HEK293 (cell line): Measurements from ENCODE around the gene PARD6G.

Source experiments
- CTCF ChIA-PET: fragments of 350-600 bp; formaldehyde crosslinking; extraction: SDS; loops from one replicate; lab custom pipeline; 2021; ENCODE audit warnings: antibody characterized with exemption; lab: Yijun Ruan, JAX
- POLR2A ChIA-PET: fragments of 300-600 bp; formaldehyde crosslinking; extraction: SDS; loops from one replicate; lab custom pipeline; 2020; ENCODE audit warnings: antibody characterized with exemption, inconsistent platforms; lab: Yijun Ruan, JAX
- H3K27ac ChIP-seq: fragments of 200-500 bp; sonication (Bioruptor generic); 2 replicates; pipeline ENCODE4 v1.5.1; 2014; ENCODE audit warnings: low read depth, low read length, control low read depth, inconsistent platforms; ENCODE audit errors: extremely low read depth
- H3K36me3 ChIP-seq, 2 experiments: fragments of 200-500 bp in 1 of 2; sonication (Bioruptor generic) in 1 of 2; 1 replicate in 1 of 2; 2 replicates in 1 of 2; pipeline ENCODE4 v1.5.1; 2014 to 2017; ENCODE audit warnings: inconsistent platforms in 2 of 2, low read length in 2 of 2; ENCODE audit not compliant: control insufficient read depth in 2 of 2, insufficient read depth in 1 of 2
- H3K4me1 ChIP-seq: fragments of 200-500 bp; sonication (Bioruptor generic); 2 replicates; pipeline ENCODE4 v1.5.1; 2014; ENCODE audit warnings: mild to moderate bottlenecking, low read length, inconsistent platforms; ENCODE audit not compliant: control insufficient read depth, insufficient read depth
- H3K4me3 ChIP-seq: 2 replicates; pipeline ENCODE4 v1.5.1; 2011; ENCODE audit warnings: low read depth, mild to moderate bottlenecking, control low read depth, low read length, moderate library complexity
- H3K9me3 ChIP-seq: fragments of 200-500 bp; sonication (Bioruptor generic); 2 replicates; pipeline ENCODE4 v1.5.1; 2014; ENCODE audit warnings: low read depth, low read length, inconsistent platforms; ENCODE audit not compliant: control insufficient read depth, insufficient read depth
- CTCF ChIP-seq: fragments of 450-650 bp; formaldehyde crosslinking; IDR thresholded peaks from 2 replicates; pipeline ENCODE4 v1.5.1; 2016; ENCODE audit warnings: missing biosample characterization, missing genetic modification characterization
- GFI1B ChIP-seq: fragments of 450-650 bp; formaldehyde crosslinking; IDR thresholded peaks from 2 replicates; pipeline ENCODE4 v1.5.1; 2016; ENCODE audit warnings: missing biosample characterization, missing genetic modification characterization
- OVOL3 ChIP-seq: fragments of 450-650 bp; formaldehyde crosslinking; IDR thresholded peaks from 2 replicates; pipeline ENCODE4 v1.5.1; 2016; ENCODE audit warnings: missing biosample characterization, missing genetic modification characterization
- SCRT1 ChIP-seq: fragments of 450-650 bp; formaldehyde crosslinking; IDR thresholded peaks from 2 replicates; pipeline ENCODE4 v1.5.1; 2016; ENCODE audit warnings: missing biosample characterization, missing genetic modification characterization, borderline replicate concordance
- WT1 ChIP-seq: fragments of 450-650 bp; formaldehyde crosslinking; IDR thresholded peaks from 2 replicates; pipeline ENCODE4 v1.5.1; 2016; ENCODE audit warnings: missing biosample characterization, missing genetic modification characterization
- ZEB2 ChIP-seq: fragments of 450-650 bp; formaldehyde crosslinking; IDR thresholded peaks from 2 replicates; pipeline ENCODE4 v1.5.1; 2016; ENCODE audit warnings: missing biosample characterization, missing genetic modification characterization
- ZNF121 ChIP-seq: fragments of 450-650 bp; formaldehyde crosslinking; IDR thresholded peaks from 2 replicates; pipeline ENCODE4 v1.5.1; 2016; ENCODE audit warnings: missing biosample characterization, missing genetic modification characterization
- ZNF133 ChIP-seq: fragments of 450-650 bp; formaldehyde crosslinking; IDR thresholded peaks from 2 replicates; pipeline ENCODE4 v1.5.1; 2016; ENCODE audit warnings: missing biosample characterization, missing genetic modification characterization
- ZNF140 ChIP-seq: fragments of 450-650 bp; formaldehyde crosslinking; IDR thresholded peaks from 2 replicates; pipeline ENCODE4 v1.5.1; 2016; ENCODE audit warnings: missing biosample characterization, missing genetic modification characterization
- ZNF174 ChIP-seq: fragments of 450-650 bp; formaldehyde crosslinking; IDR thresholded peaks from 2 replicates; pipeline ENCODE4 v1.5.0; 2017; ENCODE audit warnings: missing biosample characterization, mild to moderate bottlenecking, missing genetic modification characterization
- ZNF23 ChIP-seq: fragments of 450-650 bp; formaldehyde crosslinking; IDR thresholded peaks from 2 replicates; pipeline ENCODE4 v1.5.1; 2016; ENCODE audit warnings: missing biosample characterization, missing genetic modification characterization, borderline replicate concordance
- ZNF350 ChIP-seq: fragments of 450-650 bp; formaldehyde crosslinking; IDR thresholded peaks from 2 replicates; pipeline ENCODE4 v1.5.0; 2017; ENCODE audit warnings: missing biosample characterization, mild to moderate bottlenecking, missing genetic modification characterization
- ZNF354C ChIP-seq: fragments of 450-650 bp; formaldehyde crosslinking; IDR thresholded peaks from 2 replicates; pipeline ENCODE4 v1.5.1; 2016; ENCODE audit warnings: missing biosample characterization, missing genetic modification characterization, low read depth, borderline replicate concordance
- ZNF366 ChIP-seq: fragments of 450-650 bp; formaldehyde crosslinking; conservative IDR thresholded peaks from 2 replicates; pipeline ENCODE4 v1.5.1; 2016; ENCODE audit warnings: missing biosample characterization, missing genetic modification characterization
- ZNF37A ChIP-seq: fragments of 450-650 bp; IDR thresholded peaks from 2 replicates; pipeline ENCODE4 v1.5.1; 2018; ENCODE audit warnings: missing biosample characterization, missing genetic modification characterization
- ZNF433 ChIP-seq: fragments of 450-650 bp; formaldehyde crosslinking; IDR thresholded peaks from 2 replicates; pipeline ENCODE4 v1.5.1; 2016; ENCODE audit warnings: missing biosample characterization, missing genetic modification characterization, low read depth
- ZNF48 ChIP-seq: fragments of 450-650 bp; formaldehyde crosslinking; IDR thresholded peaks from 2 replicates; pipeline ENCODE4 v1.5.1; 2016; ENCODE audit warnings: missing biosample characterization, missing genetic modification characterization
- ZNF521 ChIP-seq: fragments of 450-650 bp; formaldehyde crosslinking; IDR thresholded peaks from 2 replicates; pipeline ENCODE4 v1.5.1; 2017; ENCODE audit warnings: missing biosample characterization, mild to moderate bottlenecking, missing genetic modification characterization
- ZNF549 ChIP-seq: fragments of 450-650 bp; IDR thresholded peaks from 2 replicates; pipeline ENCODE4 v1.5.1; 2018; ENCODE audit warnings: missing biosample characterization, missing genetic modification characterization, mild to moderate bottlenecking, inconsistent platforms, moderate library complexity
- ZNF560 ChIP-seq: fragments of 450-650 bp; formaldehyde crosslinking; IDR thresholded peaks from 2 replicates; pipeline ENCODE4 v1.5.1; 2017; ENCODE audit warnings: missing biosample characterization, missing genetic modification characterization, borderline replicate concordance
- ZNF571 ChIP-seq: fragments of 450-650 bp; formaldehyde crosslinking; IDR thresholded peaks from 2 replicates; pipeline ENCODE4 v1.5.0; 2017; ENCODE audit warnings: missing biosample characterization, missing genetic modification characterization
- ZNF621 ChIP-seq: fragments of 450-650 bp; formaldehyde crosslinking; IDR thresholded peaks from 2 replicates; pipeline ENCODE4 v1.5.1; 2017; ENCODE audit warnings: missing biosample characterization, missing genetic modification characterization
- ZNF629 ChIP-seq: fragments of 450-650 bp; formaldehyde crosslinking; IDR thresholded peaks from 2 replicates; pipeline ENCODE4 v1.5.1; 2017; ENCODE audit warnings: missing biosample characterization, missing genetic modification characterization
- ZNF660 ChIP-seq: fragments of 450-650 bp; IDR thresholded peaks from 2 replicates; pipeline ENCODE4 v1.5.1; 2018; ENCODE audit warnings: missing biosample characterization, mild to moderate bottlenecking, missing genetic modification characterization
- ZNF76 ChIP-seq: fragments of 450-650 bp; formaldehyde crosslinking; IDR thresholded peaks from 2 replicates; pipeline ENCODE4; 2016; ENCODE audit warnings: low read depth, missing biosample characterization, missing genetic modification characterization, borderline replicate concordance
- ZNF791 ChIP-seq: fragments of 450-650 bp; formaldehyde crosslinking; IDR thresholded peaks from 2 replicates; pipeline ENCODE4 v1.5.1; 2016; ENCODE audit warnings: missing biosample characterization, missing genetic modification characterization
- ZNF830 ChIP-seq: fragments of 450-650 bp; IDR thresholded peaks from 2 replicates; pipeline ENCODE4 v1.5.0; 2018; ENCODE audit warnings: missing biosample characterization, missing genetic modification characterization, low read depth, mild to moderate bottlenecking, moderate library complexity
- ZSCAN23 ChIP-seq: fragments of 450-650 bp; formaldehyde crosslinking; IDR thresholded peaks from 2 replicates; pipeline ENCODE4 v1.5.1; 2016; ENCODE audit warnings: missing biosample characterization, missing genetic modification characterization
- TF ChIP-seq, protein P1 (sequence below): fragments of 450-650 bp; formaldehyde crosslinking; IDR thresholded peaks from 2 replicates; pipeline ENCODE4 v1.5.1; 2017; ENCODE audit warnings: missing biosample characterization, mild to moderate bottlenecking, missing genetic modification characterization, moderate library complexity
- TF ChIP-seq, protein P2 (sequence below): fragments of 450-650 bp; formaldehyde crosslinking; IDR thresholded peaks from 2 replicates; pipeline ENCODE4 v1.5.1; 2016; ENCODE audit warnings: missing biosample characterization, missing genetic modification characterization

Gene PARD6G

GRCh38 chr18:80161781-80162417 is 85.4 kb downstream of the PARD6G start (continued):
- TF ChIP-seq SCRT1: no peak
- TF ChIP-seq, protein P1, sequence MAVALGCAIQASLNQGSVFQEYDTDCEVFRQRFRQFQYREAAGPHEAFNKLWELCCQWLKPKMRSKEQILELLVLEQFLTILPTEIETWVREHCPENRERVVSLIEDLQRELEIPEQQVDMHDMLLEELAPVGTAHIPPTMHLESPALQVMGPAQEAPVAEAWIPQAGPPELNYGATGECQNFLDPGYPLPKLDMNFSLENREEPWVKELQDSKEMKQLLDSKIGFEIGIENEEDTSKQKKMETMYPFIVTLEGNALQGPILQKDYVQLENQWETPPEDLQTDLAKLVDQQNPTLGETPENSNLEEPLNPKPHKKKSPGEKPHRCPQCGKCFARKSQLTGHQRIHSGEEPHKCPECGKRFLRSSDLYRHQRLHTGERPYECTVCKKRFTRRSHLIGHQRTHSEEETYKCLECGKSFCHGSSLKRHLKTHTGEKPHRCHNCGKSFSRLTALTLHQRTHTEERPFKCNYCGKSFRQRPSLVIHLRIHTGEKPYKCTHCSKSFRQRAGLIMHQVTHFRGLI (tag by site-specific recombination): no peak
- TF ChIP-seq ZNF521: no peak
- no peak for TF ChIP-seq ZNF791
- no peak for TF ChIP-seq ZNF629
- no peak for TF ChIP-seq ZNF23 (tag by site-specific recombination)
- no peak for TF ChIP-seq ZSCAN23 (tag by site-specific recombination)
- TF ChIP-seq, protein P2, sequence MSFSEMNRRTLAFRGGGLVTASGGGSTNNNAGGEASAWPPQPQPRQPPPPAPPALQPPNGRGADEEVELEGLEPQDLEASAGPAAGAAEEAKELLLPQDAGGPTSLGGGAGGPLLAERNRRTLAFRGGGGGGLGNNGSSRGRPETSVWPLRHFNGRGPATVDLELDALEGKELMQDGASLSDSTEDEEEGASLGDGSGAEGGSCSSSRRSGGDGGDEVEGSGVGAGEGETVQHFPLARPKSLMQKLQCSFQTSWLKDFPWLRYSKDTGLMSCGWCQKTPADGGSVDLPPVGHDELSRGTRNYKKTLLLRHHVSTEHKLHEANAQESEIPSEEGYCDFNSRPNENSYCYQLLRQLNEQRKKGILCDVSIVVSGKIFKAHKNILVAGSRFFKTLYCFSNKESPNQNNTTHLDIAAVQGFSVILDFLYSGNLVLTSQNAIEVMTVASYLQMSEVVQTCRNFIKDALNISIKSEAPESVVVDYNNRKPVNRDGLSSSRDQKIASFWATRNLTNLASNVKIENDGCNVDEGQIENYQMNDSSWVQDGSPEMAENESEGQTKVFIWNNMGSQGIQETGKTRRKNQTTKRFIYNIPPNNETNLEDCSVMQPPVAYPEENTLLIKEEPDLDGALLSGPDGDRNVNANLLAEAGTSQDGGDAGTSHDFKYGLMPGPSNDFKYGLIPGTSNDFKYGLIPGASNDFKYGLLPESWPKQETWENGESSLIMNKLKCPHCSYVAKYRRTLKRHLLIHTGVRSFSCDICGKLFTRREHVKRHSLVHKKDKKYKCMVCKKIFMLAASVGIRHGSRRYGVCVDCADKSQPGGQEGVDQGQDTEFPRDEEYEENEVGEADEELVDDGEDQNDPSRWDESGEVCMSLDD (tag by site-specific recombination): no peak
- no peak for TF ChIP-seq ZNF549
- no peak for TF ChIP-seq ZNF140
- no peak for TF ChIP-seq ZNF37A (tag by site-specific recombination)

- CTCF ChIA-PET: interaction anchor here (1.7 to 4.3 kb wide), 4 partner anchors 11 to 96 kb away, joined by 4 to 38 read pairs (median 26); no protein-coding TSS in a partner anchor
- Histone ChIP-seq H3K4me3 (no peak overlapping the region), H3K4me1 (no peaks in the 10 kb centered on the region), H3K9me3 (no peaks in the 10 kb centered on the region), H3K36me3 (peaks cover 3 to 19% of the 10 kb centered on the region in 2 experiments; a peak in 2 of 3 replicates), H3K27ac (no peak overlapping the region)
- TF ChIP-seq ZNF76 (tag by site-specific recombination): no peak
- TF ChIP-seq ZNF121 (tag by site-specific recombination): no peak
- TF ChIP-seq ZNF830 (tag by site-specific recombination): no peak
- TF ChIP-seq ZNF350 (tag by site-specific recombination): no peak
- no peak for TF ChIP-seq ZNF433 (tag by site-specific recombination)
- TF ChIP-seq WT1 (tag by site-specific recombination): no peak
- no peak for TF ChIP-seq OVOL3
- no peak for TF ChIP-seq ZNF140
- TF ChIP-seq ZNF354C (tag by site-specific recombination): no peak
- TF ChIP-seq ZNF660: no peak
- no peak for TF ChIP-seq ZNF560 (tag by site-specific recombination)
- TF ChIP-seq CTCF (tag by site-specific recombination): no peak
- TF ChIP-seq ZNF174 (tag by site-specific recombination): no peak
- TF ChIP-seq ZNF571 (tag by site-specific recombination): no peak
- no peak for TF ChIP-seq ZNF133
- TF ChIP-seq ZNF48: no peak
- no peak for TF ChIP-seq ZEB2 (tag by site-specific recombination)
- no peak for TF ChIP-seq GFI1B
- no peak for TF ChIP-seq ZNF366
- TF ChIP-seq ZNF621 (tag by site-specific recombination): no peak
- POLR2A ChIA-PET: no interaction called here
These were observed 87.3 kb downstream of the PARD6G start for GRCh38 chr18:80159713-80160636.
